Measurements from ENCODE around the gene ZNF267. TPM values are rescaled to one million over a fixed set of nuclear protein-coding genes. Genes with fewer than 3 reads are reported as not detected.

The ZNF267 gene
- total RNA-seq, 1 donor from 2014 or later = 14.2 TPM

DNA sequence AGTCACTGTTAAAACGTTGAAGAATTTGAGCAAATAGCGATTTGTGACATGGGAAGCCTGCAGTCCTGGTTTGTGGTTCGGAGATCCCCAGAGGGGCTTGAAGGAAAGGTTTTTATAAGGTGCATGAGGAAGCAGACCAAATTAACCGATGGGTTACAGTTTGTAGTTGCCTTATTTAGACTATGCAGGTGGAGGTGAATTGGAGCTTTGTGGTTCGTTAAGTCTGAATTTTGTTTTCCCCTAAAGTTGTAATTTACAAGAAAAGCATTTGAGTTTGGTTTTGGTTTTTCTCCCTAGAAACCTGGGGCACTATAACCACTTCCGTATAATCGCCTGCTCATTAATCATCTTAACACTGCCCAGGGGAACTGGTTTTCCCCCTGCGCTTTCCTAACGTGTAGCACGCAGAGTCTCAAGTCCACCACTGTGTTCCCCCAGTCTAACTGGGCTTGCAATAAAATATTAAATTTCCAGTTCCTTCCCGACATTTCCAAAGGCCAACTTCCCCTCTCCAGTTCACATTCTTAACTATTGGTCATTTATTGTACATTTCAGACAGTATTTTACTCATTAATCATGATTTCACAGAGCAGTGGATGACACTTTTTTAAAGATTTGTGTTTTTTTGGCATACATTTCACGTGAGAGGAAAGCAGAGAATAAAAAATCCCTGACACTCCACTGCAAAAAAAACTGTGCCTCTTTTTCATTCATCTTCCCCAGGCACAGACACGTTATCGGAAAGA lies 932 bp downstream of the ZNF267 start:
- H3K4me1 ChIP-seq = peaks cover 50% of the 10 kb centered on the region
- H3K4me3 ChIP-seq = peak overlapping the region; percentile 94 to 99
- intact Hi-C loops (cut with DNase I) = loop anchor here (10.0 kb wide), 2 partner anchors 420 to 1500 kb away; partner anchors contain the start of genes ARMC5, MYL11 and TBC1D10B
- TF ChIP-seq, protein P1, sequence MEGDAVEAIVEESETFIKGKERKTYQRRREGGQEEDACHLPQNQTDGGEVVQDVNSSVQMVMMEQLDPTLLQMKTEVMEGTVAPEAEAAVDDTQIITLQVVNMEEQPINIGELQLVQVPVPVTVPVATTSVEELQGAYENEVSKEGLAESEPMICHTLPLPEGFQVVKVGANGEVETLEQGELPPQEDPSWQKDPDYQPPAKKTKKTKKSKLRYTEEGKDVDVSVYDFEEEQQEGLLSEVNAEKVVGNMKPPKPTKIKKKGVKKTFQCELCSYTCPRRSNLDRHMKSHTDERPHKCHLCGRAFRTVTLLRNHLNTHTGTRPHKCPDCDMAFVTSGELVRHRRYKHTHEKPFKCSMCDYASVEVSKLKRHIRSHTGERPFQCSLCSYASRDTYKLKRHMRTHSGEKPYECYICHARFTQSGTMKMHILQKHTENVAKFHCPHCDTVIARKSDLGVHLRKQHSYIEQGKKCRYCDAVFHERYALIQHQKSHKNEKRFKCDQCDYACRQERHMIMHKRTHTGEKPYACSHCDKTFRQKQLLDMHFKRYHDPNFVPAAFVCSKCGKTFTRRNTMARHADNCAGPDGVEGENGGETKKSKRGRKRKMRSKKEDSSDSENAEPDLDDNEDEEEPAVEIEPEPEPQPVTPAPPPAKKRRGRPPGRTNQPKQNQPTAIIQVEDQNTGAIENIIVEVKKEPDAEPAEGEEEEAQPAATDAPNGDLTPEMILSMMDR (IDR thresholded peaks at IDR 0.05) = no peak
- TF ChIP-seq POLR2AphosphoS5 (IDR thresholded peaks at IDR 0.05; ENCODE audit: insufficient read depth in 1 of 2, low read depth in 1 of 2) (no peak), POLR2A (IDR thresholded peaks at IDR 0.05) (no peak)
- H3K27me3 ChIP-seq = no peaks in the 10 kb centered on the region
- peak overlapping the region; percentile 87 for H3K27ac ChIP-seq
- H3K9me3 ChIP-seq = no peaks in the 10 kb centered on the region
- no peaks in the 10 kb centered on the region for H3K36me3 ChIP-seq
- DNase-seq (ENCODE audit: extremely low spot score in 2 of 2) = peak in 1 of 2 donors; percentile 70

DNA sequence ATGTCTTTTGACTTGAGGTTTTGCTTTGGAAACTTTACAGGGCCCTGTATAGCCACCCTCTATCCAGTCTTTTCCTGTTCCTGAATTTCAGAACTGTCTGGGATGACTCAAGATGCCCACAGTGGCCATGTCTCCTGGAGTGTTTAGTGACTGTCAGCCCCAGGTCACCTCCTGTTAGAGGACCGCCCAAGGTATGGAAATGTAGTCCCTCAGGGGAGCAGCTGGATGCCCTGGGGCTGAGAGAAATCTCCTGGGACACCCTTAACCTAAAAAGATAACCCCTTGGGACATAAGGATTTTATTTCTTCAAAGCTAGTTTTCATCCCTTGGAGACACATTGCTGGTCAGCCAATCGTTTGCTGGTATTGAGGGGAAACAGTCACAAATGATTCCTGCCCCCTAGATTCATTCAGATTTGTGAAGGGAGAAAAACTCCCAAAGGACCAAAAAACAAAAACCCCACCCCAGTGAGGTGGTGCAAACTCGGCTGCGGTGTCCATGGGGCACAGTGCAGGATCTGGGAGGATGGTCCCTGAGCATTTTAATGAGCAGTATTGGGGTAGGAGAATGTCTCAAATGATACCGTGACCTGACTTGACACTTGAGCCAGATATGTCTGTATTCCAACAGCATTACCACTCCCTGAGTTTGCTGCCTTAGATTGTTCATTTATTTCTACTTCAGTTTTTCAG lies 1.7 kb downstream of the ZNF267 start:
- Histone ChIP-seq H3K36me3 (no peaks in the 10 kb centered on the region), H3K4me3 (peak overlapping the region; percentile 94 to 99), H3K4me1 (peaks cover 57% of the 10 kb centered on the region), H3K9me3 (no peaks in the 10 kb centered on the region), H3K27me3 (no peaks in the 10 kb centered on the region), H3K27ac (peak overlapping the region; percentile 87)
- no peak for TF ChIP-seq POLR2A (IDR thresholded peaks at IDR 0.05)
- no peak for TF ChIP-seq POLR2AphosphoS5 (IDR thresholded peaks at IDR 0.05; ENCODE audit: insufficient read depth in 1 of 2, low read depth in 1 of 2)
- TF ChIP-seq, protein P1 (IDR thresholded peaks at IDR 0.05) = no peak
- intact Hi-C loops (cut with DNase I) = loop anchor here (10.0 kb wide), 2 partner anchors 420 to 1500 kb away; partner anchors contain the start of genes ARMC5, MYL11 and TBC1D10B
- DNase-seq (ENCODE audit: extremely low spot score in 2 of 2) = peak in 1 of 2 donors; percentile 79

DNA sequence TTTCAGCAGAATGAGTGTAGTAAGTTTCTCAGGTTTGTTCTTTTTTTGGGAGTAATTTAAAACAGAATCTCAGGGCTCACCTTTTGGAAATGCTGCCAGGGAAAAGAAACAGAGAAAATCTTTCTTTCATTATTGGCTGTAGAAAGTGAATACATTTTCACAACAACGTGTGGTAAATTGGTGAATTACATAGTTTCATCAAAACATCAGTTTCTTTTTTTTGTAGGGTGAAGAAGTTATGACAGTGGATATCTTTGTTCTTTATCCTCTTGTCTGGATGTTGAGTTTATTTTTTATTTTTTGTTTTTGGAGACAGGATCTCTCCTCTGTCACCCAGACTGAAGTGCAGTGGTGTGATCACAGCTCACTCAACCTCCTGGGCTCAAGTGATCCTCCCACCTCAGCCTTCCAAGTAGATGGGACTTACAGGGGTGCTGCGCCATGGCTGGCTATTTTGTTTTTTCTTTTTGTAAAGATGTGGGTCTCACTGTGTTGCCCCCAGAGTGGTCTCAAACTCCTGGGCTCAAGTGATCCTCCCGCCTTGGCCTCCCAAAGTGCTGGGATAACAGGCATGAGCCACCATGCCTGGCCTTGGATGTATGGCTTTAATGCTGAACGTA lies 2.4 kb downstream of the ZNF267 start:
- intact Hi-C loops (cut with DNase I) = loop anchor here (10.0 kb wide), 2 partner anchors 421 to 1501 kb away; partner anchors contain the start of genes ARMC5, MYL11 and TBC1D10B

DNA sequence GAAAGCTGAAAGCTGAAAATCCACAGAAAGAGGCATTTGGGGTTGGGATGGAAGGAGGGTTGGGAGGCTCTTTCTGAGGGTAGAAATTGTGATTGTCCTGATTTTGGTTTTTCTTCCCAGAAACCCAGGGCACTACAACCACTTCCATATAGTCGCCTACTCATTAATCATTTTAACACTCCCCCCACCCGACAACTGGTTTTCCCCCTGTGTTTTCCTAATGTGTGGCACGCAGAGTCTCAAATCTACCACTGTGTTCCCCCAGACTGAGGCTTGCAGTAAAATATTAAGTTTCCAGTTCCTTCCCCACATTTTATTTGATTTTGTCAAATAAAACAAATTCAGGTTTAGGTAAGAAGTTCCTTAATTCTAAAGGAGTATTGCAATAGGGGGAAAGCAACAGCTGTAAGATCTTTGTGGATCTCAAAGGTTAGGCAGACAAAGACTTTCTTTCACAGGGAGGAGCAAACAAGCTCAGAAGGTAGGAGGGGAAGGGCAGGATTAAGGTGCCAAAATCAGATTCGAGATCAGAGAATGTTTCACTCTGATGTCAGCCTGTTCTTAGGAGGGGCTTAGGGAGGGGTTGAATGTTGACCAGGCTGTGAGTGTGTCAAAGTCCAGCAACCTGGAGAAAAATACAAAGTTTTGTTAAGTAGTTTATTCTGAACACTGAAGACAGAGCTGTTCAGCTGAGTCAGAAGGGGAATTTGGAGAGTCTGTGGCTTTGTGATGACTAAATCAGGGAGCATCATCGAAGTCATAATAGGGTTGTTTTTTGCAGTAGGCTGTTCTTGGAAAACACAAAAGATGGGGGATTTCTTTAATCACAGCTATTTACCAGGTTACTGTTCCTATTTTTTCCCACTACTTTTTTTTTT lies 3.6 kb downstream of the ZNF267 start:
- H3K27me3 ChIP-seq = no peaks in the 10 kb centered on the region
- no peaks in the 10 kb centered on the region for H3K9me3 ChIP-seq
- intact Hi-C loops (cut with DNase I) = loop anchor here (10.0 kb wide), 2 partner anchors 422 to 1502 kb away; partner anchors contain the start of genes ARMC5, MYL11 and TBC1D10B
- TF ChIP-seq, protein P1 (IDR thresholded peaks at IDR 0.05) = no peak
- TF ChIP-seq POLR2AphosphoS5 (IDR thresholded peaks at IDR 0.05; ENCODE audit: insufficient read depth in 1 of 2, low read depth in 1 of 2) (no peak), POLR2A (IDR thresholded peaks at IDR 0.05) (no peak)
- peak overlapping the region; percentile 58 for H3K27ac ChIP-seq
- peaks cover 74% of the 10 kb centered on the region for H3K4me1 ChIP-seq
- no peaks in the 10 kb centered on the region for H3K36me3 ChIP-seq
- no peak overlapping the region for H3K4me3 ChIP-seq
- no peak for DNase-seq (ENCODE audit: extremely low spot score in 2 of 2)

More for the DNA sequence above, 2.4 kb downstream of the ZNF267 start:
- H3K9me3 ChIP-seq = no peaks in the 10 kb centered on the region
- TF ChIP-seq POLR2A (IDR thresholded peaks at IDR 0.05) = no peak
- TF ChIP-seq, protein P1 (IDR thresholded peaks at IDR 0.05) = no peak
- TF ChIP-seq POLR2AphosphoS5 (IDR thresholded peaks at IDR 0.05; ENCODE audit: insufficient read depth in 1 of 2, low read depth in 1 of 2) = no peak
- H3K27ac ChIP-seq = no peak overlapping the region
- peaks cover 65% of the 10 kb centered on the region for H3K4me1 ChIP-seq
- no peaks in the 10 kb centered on the region for H3K36me3 ChIP-seq
- no peak overlapping the region for H3K4me3 ChIP-seq
- no peak for DNase-seq (ENCODE audit: extremely low spot score in 2 of 2)
- no peaks in the 10 kb centered on the region for H3K27me3 ChIP-seq

Data from vagina (tissue), 2 donors.